Activated naive CD4-positive, alpha-beta T cell (primary cell): ENCODE data around the gene DUSP15.
"Not testable (repeated sequence)": the region's sequence is repeated elsewhere in the genome, so short reads cannot be mapped to it uniquely, and the experiment has no call there.

ENCODE experiments used
- DNase-seq, 4 experiments: peaks; one replicate each; lab custom pipeline; 2025; lab: John Stamatoyannopoulos, UW

Gene DUSP15

GRCh38 chr20:31822421-31823330 lies 47.7 kb downstream of the DUSP15 start:
- peak; percentile 36 to 73 (median 64) for DNase-seq

GRCh38 chr20:31821427-31821826 lies 48.9 kb downstream of the DUSP15 start:
- no peak for DNase-seq

DNA sequence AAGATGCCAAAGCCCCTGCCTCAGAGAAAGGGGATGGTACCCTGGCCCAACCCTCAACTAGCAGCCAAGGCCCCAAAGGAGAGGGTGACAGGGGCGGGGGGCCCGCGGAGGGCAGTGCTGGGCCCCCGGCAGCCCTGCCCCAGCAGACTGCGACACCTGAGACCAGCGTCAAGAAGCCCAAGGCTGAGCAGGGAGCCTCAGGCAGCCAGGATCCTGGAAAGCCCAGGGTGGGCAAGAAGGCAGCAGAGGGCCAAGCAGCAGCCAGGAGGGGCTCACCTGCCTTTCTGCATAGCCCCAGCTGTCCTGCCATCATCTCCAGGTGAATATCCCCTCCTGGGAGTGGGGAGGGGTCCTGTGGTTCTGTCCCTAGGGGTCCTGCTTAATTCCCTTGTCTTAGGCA lies 50.1 kb downstream of the DUSP15 start:
- DNase-seq = no peak

GRCh38 chr20:31819083-31819784 lies 51.1 kb downstream of the DUSP15 start, which contains the start of gene MYLK2:
MYLK2 (plus strand) TSS chr20:31819356; CDS start chr20:31819581, 225 bp downstream.
- DNase-seq = no peak

DNA sequence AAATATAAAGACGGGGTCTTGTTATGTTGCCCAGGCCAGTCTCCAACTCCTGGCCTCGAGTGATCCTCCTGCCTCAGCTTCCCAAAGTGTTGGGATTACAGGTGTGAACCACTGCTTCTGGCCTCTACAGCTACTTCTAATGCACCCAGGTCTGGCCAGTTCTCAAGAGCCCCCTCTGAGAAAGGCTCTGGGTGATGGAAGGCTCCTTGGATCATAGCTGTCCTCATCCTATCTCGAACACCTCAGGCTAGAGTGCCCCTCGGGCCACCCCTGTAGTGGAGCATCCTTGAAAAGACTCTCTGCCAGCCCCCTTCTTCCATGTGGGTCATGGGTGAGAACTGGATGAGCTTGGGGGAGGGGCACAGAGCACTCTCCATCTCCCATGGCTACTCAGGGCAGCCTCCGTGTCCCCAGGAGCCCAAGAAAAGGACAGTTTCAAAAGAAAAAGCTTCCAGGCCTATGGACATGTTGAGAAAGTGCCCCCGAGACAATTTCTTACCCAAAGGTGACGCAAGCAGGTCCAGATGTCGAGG lies 51.9 kb downstream of the DUSP15 start:
- DNase-seq = no peak

DNA sequence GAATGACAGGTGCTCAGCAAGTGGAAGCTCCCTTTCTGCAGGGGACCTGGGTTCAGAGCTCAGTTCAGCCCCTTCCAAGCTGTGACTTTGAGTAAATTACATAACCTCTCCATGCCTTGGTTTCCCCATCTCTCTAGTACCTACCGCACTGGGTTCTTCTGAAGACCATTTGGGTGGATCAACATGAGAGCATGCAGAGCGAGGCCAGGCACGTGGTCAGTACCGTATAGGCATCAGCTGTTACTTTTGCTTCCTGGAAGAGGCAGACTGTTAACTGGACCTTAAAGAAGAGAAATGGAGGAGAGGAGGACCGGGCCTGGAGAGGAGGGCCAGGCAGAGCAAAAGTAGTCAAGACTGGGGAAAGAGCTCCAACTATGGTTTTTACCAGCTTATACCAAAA lies 52.9 kb downstream of the DUSP15 start:
- DNase-seq = no peak

- DNase-seq = no peak
Observed at GRCh38 chr20:31816221-31816620, 54.1 kb downstream of the DUSP15 start.

GRCh38 chr20:31815408-31816188 lies 54.7 kb downstream of the DUSP15 start:
- no peak for DNase-seq

GRCh38 chr20:31814142-31814541 lies 56.2 kb downstream of the DUSP15 start:
- not testable (repeated sequence) for DNase-seq

DNA sequence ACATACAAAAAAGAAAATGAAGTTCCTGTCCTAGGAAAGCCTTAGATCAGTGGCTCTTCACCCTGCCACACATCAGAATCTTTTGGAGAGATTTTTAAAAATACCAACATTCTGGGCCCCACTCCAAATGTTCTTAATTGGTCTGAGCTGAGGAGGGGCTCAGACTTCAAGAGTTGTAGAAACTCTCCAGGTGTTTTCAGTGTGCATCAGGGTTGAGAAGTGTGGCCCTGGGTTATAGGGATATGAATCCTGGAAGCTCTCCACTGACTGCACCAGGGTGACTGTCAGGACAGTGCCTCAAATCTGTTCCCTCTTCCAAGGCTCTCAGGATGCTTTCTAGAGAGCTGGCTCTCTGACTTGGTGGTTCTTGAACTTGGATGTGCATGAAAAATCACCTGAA lies 56.7 kb downstream of the DUSP15 start:
- no peak for DNase-seq

DNA sequence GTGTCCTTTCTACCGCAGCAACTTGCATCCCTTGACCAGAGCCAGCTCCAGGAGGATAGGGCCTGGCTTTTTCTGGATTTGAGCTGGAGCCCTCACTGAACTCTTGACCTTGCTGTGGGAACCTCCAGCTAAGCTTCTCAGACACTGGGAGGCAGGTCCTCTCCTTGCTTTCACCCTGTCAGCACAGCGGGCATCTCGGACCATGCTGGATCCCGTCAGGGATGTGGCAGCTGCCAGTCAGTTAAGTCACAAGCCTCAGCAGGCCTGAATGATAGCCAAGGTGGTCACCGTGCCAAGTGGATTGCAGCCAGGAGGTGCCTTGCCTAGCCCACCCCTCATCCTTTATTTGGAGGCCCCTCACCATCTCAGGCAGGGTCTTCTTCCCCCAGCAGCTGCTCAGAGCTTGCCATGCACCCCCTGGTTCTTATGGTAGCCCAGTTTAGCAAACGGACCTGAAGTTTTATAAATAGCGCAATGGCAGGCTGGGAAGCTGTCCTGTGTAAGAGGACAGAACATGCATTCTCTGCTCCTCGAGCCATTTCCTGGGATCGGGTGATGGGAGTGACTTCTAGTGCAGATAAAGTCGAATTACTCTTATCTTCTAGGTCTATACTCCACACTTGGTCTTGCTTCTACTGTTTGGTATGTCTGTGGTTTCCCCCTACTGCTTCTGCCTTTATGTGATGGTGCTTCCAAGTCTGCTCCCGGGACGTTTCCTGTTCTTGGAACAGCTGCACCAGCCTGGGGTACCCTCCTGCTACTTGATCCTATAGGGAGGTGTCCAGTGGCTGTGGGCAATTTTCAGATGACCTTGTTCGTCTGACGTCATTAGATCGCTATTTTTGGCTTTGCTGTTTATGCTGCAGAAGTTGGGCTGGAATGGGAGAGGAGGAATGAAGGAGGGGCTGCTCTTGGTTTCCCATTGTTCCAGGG lies 58.3 kb downstream of the DUSP15 start:
- DNase-seq = no peak

DNA sequence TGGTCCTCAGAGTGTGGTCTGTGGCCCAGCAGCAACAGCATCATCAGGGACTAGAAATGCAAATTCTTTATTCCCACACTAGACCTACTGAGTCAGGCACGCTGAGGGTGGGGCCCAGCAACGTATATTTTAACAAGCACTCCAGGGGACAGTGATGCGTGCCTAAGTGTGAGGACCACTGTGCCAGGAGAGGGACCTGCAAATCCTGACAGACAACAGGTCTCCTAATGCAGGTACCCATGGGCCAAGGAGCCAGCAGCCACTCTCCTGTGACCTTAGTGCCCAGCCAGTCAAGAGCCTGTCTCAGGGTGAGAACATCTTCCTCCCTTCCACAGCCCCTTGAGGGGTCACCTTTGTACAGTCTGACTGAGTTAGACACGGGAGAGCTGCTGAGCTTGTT lies 59.1 kb downstream of the DUSP15 start:
- no peak for DNase-seq
